ENCODE data around the gene ST6GALNAC4. TPM values are rescaled to one million over a fixed set of nuclear protein-coding genes. Genes with fewer than 3 reads are reported as not detected.

Gene ST6GALNAC4
- total and polyA plus RNA-seq, 3 experiments from 2014 or later, result 28.7 to 43.2 (median 32.9) TPM

GRCh38 chr9:127928676-127929624, 12.1 kb upstream of the ST6GALNAC4 start:
- H3K4me3 Mint-ChIP-seq, result peak overlapping the region; percentile 33 to 85 (median 58)
- H3K27me3 Mint-ChIP-seq, result peaks cover 0 to 4% of the 10 kb centered on the region in 2 donors
- H3K27me3 ChIP-seq (ENCODE audit: insufficient read depth, low read length, poor library complexity, severe bottlenecking), result no peaks in the 10 kb centered on the region
- no peak for DNase-seq
- H3K4me1 Mint-ChIP-seq, result peaks cover 13 to 50% (median 21%) of the 10 kb centered on the region in 3 donors
- H3K36me3 Mint-ChIP-seq, result peaks cover 0 to 3% (median 0%) of the 10 kb centered on the region in 3 donors
- H3K4me3 ChIP-seq (ENCODE audit: low read length), result no peak overlapping the region
- H3K4me1 ChIP-seq (ENCODE audit: insufficient read depth, low read length), result peaks cover 40% of the 10 kb centered on the region
- no peaks in the 10 kb centered on the region for H3K9me3 ChIP-seq (ENCODE audit: low read length)
- H3K9me3 Mint-ChIP-seq, result no peaks in the 10 kb centered on the region
- H3K27ac Mint-ChIP-seq, result peak overlapping the region in 3 of 8 donors; percentile 29 to 54 (median 37)
- no peaks in the 10 kb centered on the region for H3K36me3 ChIP-seq (ENCODE audit: insufficient read depth, low read length)
- POLR2A ChIA-PET, result interaction anchor here (0.6 to 1.1 kb wide), 3 partner anchors 44 to 492 kb away, joined by 3 to 7 read pairs (median 6); no protein-coding TSS in a partner anchor
- H3K27ac ChIP-seq (ENCODE audit: low read depth, low read length), result no peak overlapping the region
- CTCF ChIA-PET, result interaction anchor here (1.3 to 2.7 kb wide), 4 partner anchors 13 to 106 kb away, joined by 3 to 18 read pairs (median 6); no protein-coding TSS in a partner anchor

DNA sequence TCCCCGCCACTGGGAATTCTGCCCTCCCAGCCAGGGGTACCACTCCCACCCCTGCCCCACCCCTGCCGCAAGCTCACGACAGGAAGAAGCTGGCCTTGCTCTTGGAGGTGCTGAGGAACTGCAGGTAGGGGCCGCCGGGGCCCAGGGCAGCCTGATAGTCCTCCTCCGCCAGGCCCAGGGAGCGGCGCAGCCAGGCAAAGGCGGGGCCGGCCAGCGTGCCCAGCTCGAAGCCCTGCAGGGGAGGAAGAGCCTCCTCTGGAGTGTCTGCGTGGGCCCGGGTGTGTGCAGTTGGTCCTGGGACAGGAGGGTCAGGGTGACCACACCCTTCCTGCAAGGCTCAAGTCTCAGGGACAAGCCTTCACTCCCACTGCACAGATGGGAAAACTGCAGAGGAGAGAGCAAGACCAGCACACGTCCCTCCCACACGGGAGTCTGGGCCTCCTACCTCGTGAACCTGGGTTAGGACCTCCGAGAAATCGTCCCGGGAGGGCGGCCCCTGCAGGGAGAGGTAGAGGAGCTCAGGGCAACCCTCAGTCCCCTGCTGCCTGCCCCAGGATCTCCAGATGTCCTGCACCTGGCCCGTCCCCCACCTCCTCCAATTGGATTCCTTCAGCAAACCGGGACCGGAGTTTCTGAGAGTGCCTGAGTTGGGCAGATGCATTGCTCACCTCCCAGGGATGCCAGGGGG, 11.3 kb upstream of the ST6GALNAC4 start:
- Histone ChIP-seq H3K4me3 (ENCODE audit: low read length) (no peak overlapping the region), H3K9me3 (ENCODE audit: low read length) (no peaks in the 10 kb centered on the region), H3K4me1 (ENCODE audit: insufficient read depth, low read length) (peaks cover 40% of the 10 kb centered on the region), H3K27ac (ENCODE audit: low read depth, low read length) (no peak overlapping the region), H3K27me3 (ENCODE audit: insufficient read depth, low read length, poor library complexity, severe bottlenecking) (no peaks in the 10 kb centered on the region), H3K36me3 (ENCODE audit: insufficient read depth, low read length) (no peaks in the 10 kb centered on the region)
- CTCF ChIA-PET, result interaction anchor here (1.3 to 2.7 kb wide), 3 partner anchors 14 to 106 kb away, joined by 3 to 18 read pairs (median 6); no protein-coding TSS in a partner anchor
- H3K27ac Mint-ChIP-seq, result peak overlapping the region in 1 of 8 donors; percentile 29
- peaks cover 13 to 49% (median 21%) of the 10 kb centered on the region in 3 donors for H3K4me1 Mint-ChIP-seq
- peaks cover 0 to 2% (median 0%) of the 10 kb centered on the region in 3 donors for H3K36me3 Mint-ChIP-seq
- POLR2A ChIA-PET, result interaction anchor here (1.0 kb wide), 1 partner anchor 12 kb away, joined by 4 read pairs; the partner anchor contains the start of gene ST6GALNAC4
- H3K4me3 Mint-ChIP-seq, result peak overlapping the region in 5 of 7 donors; percentile 27 to 65 (median 57)
- H3K27me3 Mint-ChIP-seq, result peaks cover 0 to 4% of the 10 kb centered on the region in 2 donors
- DNase-seq, result no peak
- H3K9me3 Mint-ChIP-seq, result no peaks in the 10 kb centered on the region

- Mint-ChIP-seq H3K4me1 (peaks cover 13 to 45% (median 21%) of the 10 kb centered on the region in 3 donors), H3K9me3 (no peaks in the 10 kb centered on the region), H3K27ac (peak overlapping the region in 1 of 8 donors; percentile 70), H3K4me3 (peak overlapping the region; percentile 55 to 83 (median 68)), H3K27me3 (peaks cover 0 to 4% of the 10 kb centered on the region in 2 donors), H3K36me3 (no peaks in the 10 kb centered on the region)
- peak overlapping the region; percentile 56 for H3K4me3 ChIP-seq (ENCODE audit: low read length)
- H3K9me3 ChIP-seq (ENCODE audit: low read length), result no peaks in the 10 kb centered on the region
- H3K27me3 ChIP-seq (ENCODE audit: insufficient read depth, low read length, poor library complexity, severe bottlenecking), result no peaks in the 10 kb centered on the region
- no peak overlapping the region for H3K27ac ChIP-seq (ENCODE audit: low read depth, low read length)
- ChIA-PET POLR2A (interaction anchor here (1.0 kb wide), 1 partner anchor 11 kb away, joined by 4 read pairs; the partner anchor contains the start of gene ST6GALNAC4), CTCF (interaction anchor here (2.7 kb wide), 1 partner anchor 107 kb away, joined by 18 read pairs; no protein-coding TSS in a partner anchor)
- H3K36me3 ChIP-seq (ENCODE audit: insufficient read depth, low read length), result no peaks in the 10 kb centered on the region
- peaks cover 40% of the 10 kb centered on the region for H3K4me1 ChIP-seq (ENCODE audit: insufficient read depth, low read length)
- DNase-seq, result peak; percentile 45 to 87 (median 78)
Measured at GRCh38 chr9:127927201-127927987, 10.6 kb upstream of the ST6GALNAC4 start.

DNA sequence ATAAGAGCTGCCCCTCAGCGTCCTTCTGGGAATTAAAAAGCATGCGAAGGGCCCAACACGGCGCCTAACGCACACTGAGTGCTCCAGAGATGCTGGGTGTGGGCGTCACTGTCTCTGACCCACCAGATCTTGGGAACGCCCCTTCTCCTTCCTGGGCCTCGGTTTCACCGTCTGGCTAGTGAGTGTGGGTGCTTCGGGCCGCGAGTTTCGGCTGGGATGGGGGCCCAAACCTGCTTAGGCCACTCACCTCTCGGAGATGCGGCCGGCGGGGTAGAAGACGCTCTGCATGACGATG, 10.0 kb upstream of the ST6GALNAC4 start:
- no peaks in the 10 kb centered on the region for H3K27me3 ChIP-seq (ENCODE audit: insufficient read depth, low read length, poor library complexity, severe bottlenecking)
- H3K9me3 ChIP-seq (ENCODE audit: low read length), result no peaks in the 10 kb centered on the region
- Mint-ChIP-seq H3K27me3 (peaks cover 0 to 4% of the 10 kb centered on the region in 2 donors), H3K36me3 (no peaks in the 10 kb centered on the region), H3K27ac (peak overlapping the region in 1 of 8 donors; percentile 70), H3K9me3 (no peaks in the 10 kb centered on the region), H3K4me1 (peaks cover 13 to 49% (median 21%) of the 10 kb centered on the region in 3 donors), H3K4me3 (peak overlapping the region; percentile 54 to 83 (median 68))
- no peak overlapping the region for H3K27ac ChIP-seq (ENCODE audit: low read depth, low read length)
- peak overlapping the region; percentile 56 for H3K4me3 ChIP-seq (ENCODE audit: low read length)
- no peak for DNase-seq
- no peaks in the 10 kb centered on the region for H3K36me3 ChIP-seq (ENCODE audit: insufficient read depth, low read length)
- CTCF ChIA-PET, result no interaction called here
- peaks cover 42% of the 10 kb centered on the region for H3K4me1 ChIP-seq (ENCODE audit: insufficient read depth, low read length)
- POLR2A ChIA-PET, result no interaction called here

- Mint-ChIP-seq H3K4me1 (peaks cover 13 to 50% (median 21%) of the 10 kb centered on the region in 3 donors), H3K4me3 (peak overlapping the region in 5 of 7 donors; percentile 55 to 75 (median 66)), H3K27ac (peak overlapping the region in 1 of 8 donors; percentile 85), H3K9me3 (no peaks in the 10 kb centered on the region), H3K27me3 (peaks cover 0 to 4% of the 10 kb centered on the region in 2 donors), H3K36me3 (no peaks in the 10 kb centered on the region)
- ChIA-PET POLR2A (interaction anchor here (0.5 kb wide), 1 partner anchor 13 kb away, joined by 3 read pairs; no protein-coding TSS in a partner anchor), CTCF (interaction anchor here (1.4 to 8.1 kb wide), 3 partner anchors 57 to 191 kb away, joined by 3 to 68 read pairs (median 12); partner anchors contain the start of gene TOR2A)
- Histone ChIP-seq H3K9me3 (ENCODE audit: low read length) (no peaks in the 10 kb centered on the region), H3K4me3 (ENCODE audit: low read length) (peak overlapping the region; percentile 56), H3K4me1 (ENCODE audit: insufficient read depth, low read length) (peaks cover 43% of the 10 kb centered on the region), H3K36me3 (ENCODE audit: insufficient read depth, low read length) (no peaks in the 10 kb centered on the region), H3K27ac (ENCODE audit: low read depth, low read length) (no peak overlapping the region), H3K27me3 (ENCODE audit: insufficient read depth, low read length, poor library complexity, severe bottlenecking) (no peaks in the 10 kb centered on the region)
- DNase-seq, result no peak
Measured at GRCh38 chr9:127925959-127926905, 9.4 kb upstream of the ST6GALNAC4 start.

- H3K4me3 Mint-ChIP-seq, result no peak overlapping the region
- peak overlapping the region in 5 of 8 donors; percentile 11 to 87 (median 73) for H3K27ac Mint-ChIP-seq
- H3K4me1 Mint-ChIP-seq, result peaks cover 5 to 41% (median 15%) of the 10 kb centered on the region in 3 donors
- ChIA-PET CTCF (interaction anchor here (0.8 to 8.1 kb wide), 5 partner anchors 8 to 193 kb away, joined by 3 to 68 read pairs (median 3); partner anchors contain the start of gene TOR2A), POLR2A (no interaction called here)
- no peaks in the 10 kb centered on the region for H3K9me3 Mint-ChIP-seq
- no peaks in the 10 kb centered on the region for H3K36me3 Mint-ChIP-seq
- peaks cover 0 to 8% of the 10 kb centered on the region in 2 donors for H3K27me3 Mint-ChIP-seq
- H3K36me3 ChIP-seq (ENCODE audit: insufficient read depth, low read length), result no peaks in the 10 kb centered on the region
- DNase-seq, result no peak
- H3K4me1 ChIP-seq (ENCODE audit: insufficient read depth, low read length), result peaks cover 39% of the 10 kb centered on the region
- no peaks in the 10 kb centered on the region for H3K27me3 ChIP-seq (ENCODE audit: insufficient read depth, low read length, poor library complexity, severe bottlenecking)
- H3K9me3 ChIP-seq (ENCODE audit: low read length), result no peaks in the 10 kb centered on the region
- no peak overlapping the region for H3K27ac ChIP-seq (ENCODE audit: low read depth, low read length)
- no peak overlapping the region for H3K4me3 ChIP-seq (ENCODE audit: low read length)
Measured at GRCh38 chr9:127924736-127925444, 8.0 kb upstream of the ST6GALNAC4 start.
